Pancreas (tissue), 10 donors: Measurements from ENCODE around the gene SNX6. TPM values are rescaled to one million over a fixed set of nuclear protein-coding genes. Genes with fewer than 3 reads are reported as not detected.

Experiments
- ATAC-seq, 4 donors: fragments of 200-7000 bp; cut with Tn5 transposase; one replicate each; pipeline versions ENCODE4 v1.8.0 to v1.9.1; 2020; ENCODE audit warnings: mild to moderate bottlenecking in 4 of 4, moderate library complexity in 4 of 4
- DNase-seq, 6 donors: peaks; one replicate each; pipeline ENCODE4 v3.0.0-alpha.2; 2020
- FAIRE-seq: peaks from 2 replicates; lab custom pipeline; 2012; peaks lifted over from hg19 to GRCh38; lab: Jason Lieb, UNC
- H3K27ac ChIP-seq, 4 donors: fragments of 200-600 bp; sonication (generic); 1 replicate in 3 of 4; 2 replicates in 1 of 4; pipeline versions ENCODE4 v1.5.0 to v1.8.0; 2020
- H3K27me3 ChIP-seq, 4 donors: fragments of 200-600 bp; one replicate each; pipeline ENCODE4 v1.8.0; 2021
- H3K36me3 ChIP-seq, 3 donors: fragments of 200-600 bp; sonication (generic) in 1 of 3; one replicate each; pipeline versions ENCODE4 v1.5.0 to v1.8.0; 2020 to 2021
- H3K4me1 ChIP-seq, 3 donors: fragments of 200-600 bp; one replicate each; pipeline ENCODE4 v1.8.0; 2021
- H3K4me3 ChIP-seq, 4 donors: fragments of 200-600 bp; sonication (generic) in 2 of 4; one replicate each; pipeline versions ENCODE4 v1.5.0 to v1.8.0; 2020 to 2021
- H3K9me3 ChIP-seq, 4 donors: fragments of 200-600 bp; one replicate each; pipeline ENCODE4 v1.8.0; 2021
- WGBS, 2 donors: extraction: QIAGEN DNeasy Blood & Tissue Kit; methylation state at CpG; one replicate each; pipeline ENCODE4 v1.1.7; 2013; 5-methylcytosine and 5-hydroxymethylcytosine counted together
- intact Hi-C, 3 donors: fragments of 100-400 bp; cut with DNase I; formaldehyde crosslinking; loops; one replicate each; pipeline versions ENCODE4 v1.11.1 to v1.14.2; 2022
- polyA plus RNA-seq, 2 donors: library from polyadenylated mRNA; stranded (reverse); fragments of 200-250 nt; gene quantifications; one replicate each; pipeline ENCODE4 v1.2.3, GENCODE V29; 2013
- total RNA-seq, 6 donors: library from RNA; stranded (reverse); fragmentation: NEBNext Ultra II Directional in 4 of 6; extraction: Animal tissue kit (Norgen Biotek cat#: 25700) in 4 of 6; gene quantifications; one replicate each; pipeline versions ENCODE4 v1.2.1 to v1.2.4, GENCODE V29; 2021 to 2023
- TF ChIP-seq, protein P1 (sequence below), 4 donors: fragments of 200-600 bp; sonication (generic) in 3 of 4; IDR thresholded peaks; one replicate each; pipeline versions ENCODE4 v1.5.0 to v1.8.0; 2021; ENCODE audit warnings: antibody characterized with exemption in 4 of 4
- donor health status: healthy with polysubstance abuse.
- donor health status: DM: no; HTN: no; CAD: no; lungs with moderate emphysema.
- donor health status: DM: no; HTN: no; CAD: no.
- donor health status: control.
- donor health status: control.
- donor health status: Bipolar disorder and iron deficiency.
- donor health status: DM: yes; HTN: yes; CAD: no.
- donor health status: DM: no; HTN: no; CAD: no.
- donor health status: DM: no; HTN: no; CAD: no.
- donor health status: DM: yes; HTN: yes; CAD: no.

The SNX6 gene
- total and polyA plus RNA-seq, 8 donors: 10.2 to 35.8 (median 17.5) TPM

GRCh38 chr14:34582117-34582680, 47.7 kb downstream of the SNX6 start:
- H3K9me3 ChIP-seq: no peaks in the 10 kb centered on the region
- TF ChIP-seq, protein P1, sequence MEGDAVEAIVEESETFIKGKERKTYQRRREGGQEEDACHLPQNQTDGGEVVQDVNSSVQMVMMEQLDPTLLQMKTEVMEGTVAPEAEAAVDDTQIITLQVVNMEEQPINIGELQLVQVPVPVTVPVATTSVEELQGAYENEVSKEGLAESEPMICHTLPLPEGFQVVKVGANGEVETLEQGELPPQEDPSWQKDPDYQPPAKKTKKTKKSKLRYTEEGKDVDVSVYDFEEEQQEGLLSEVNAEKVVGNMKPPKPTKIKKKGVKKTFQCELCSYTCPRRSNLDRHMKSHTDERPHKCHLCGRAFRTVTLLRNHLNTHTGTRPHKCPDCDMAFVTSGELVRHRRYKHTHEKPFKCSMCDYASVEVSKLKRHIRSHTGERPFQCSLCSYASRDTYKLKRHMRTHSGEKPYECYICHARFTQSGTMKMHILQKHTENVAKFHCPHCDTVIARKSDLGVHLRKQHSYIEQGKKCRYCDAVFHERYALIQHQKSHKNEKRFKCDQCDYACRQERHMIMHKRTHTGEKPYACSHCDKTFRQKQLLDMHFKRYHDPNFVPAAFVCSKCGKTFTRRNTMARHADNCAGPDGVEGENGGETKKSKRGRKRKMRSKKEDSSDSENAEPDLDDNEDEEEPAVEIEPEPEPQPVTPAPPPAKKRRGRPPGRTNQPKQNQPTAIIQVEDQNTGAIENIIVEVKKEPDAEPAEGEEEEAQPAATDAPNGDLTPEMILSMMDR (IDR thresholded peaks at IDR 0.05): no peak
- FAIRE-seq: no peak
- peaks cover 2 to 23% (median 10%) of the 10 kb centered on the region in 3 donors for H3K36me3 ChIP-seq
- H3K4me3 ChIP-seq: no peak overlapping the region
- no peaks in the 10 kb centered on the region for H3K4me1 ChIP-seq
- intact Hi-C loops: no loop called here
- no peak for ATAC-seq
- no peaks in the 10 kb centered on the region for H3K27me3 ChIP-seq
- peak in 1 of 6 donors; percentile 21 for DNase-seq
- 98% methylated on average over 9 of the region's 11 CpGs for WGBS, 2 donors
- H3K27ac ChIP-seq: no peak overlapping the region

DNA sequence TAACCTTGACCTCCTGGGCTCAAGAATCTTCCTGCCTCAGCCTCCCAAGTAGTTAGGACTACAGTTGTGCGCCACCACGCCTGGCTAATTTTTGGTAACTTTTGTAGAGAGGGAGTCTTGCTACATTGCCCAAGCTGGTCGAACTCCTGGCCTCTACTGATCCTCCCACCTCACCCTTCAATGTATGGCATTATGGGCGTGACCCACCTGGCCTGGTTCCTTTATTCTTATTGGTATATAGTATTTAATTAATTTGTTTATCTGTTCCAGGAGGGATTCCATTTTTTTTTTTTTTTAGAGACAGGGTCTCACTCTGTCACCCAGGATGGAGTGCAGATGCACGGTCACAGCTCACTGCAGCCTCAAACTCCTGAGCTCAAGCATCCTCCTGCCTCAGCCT, 49.6 kb downstream of the SNX6 start:
- intact Hi-C loops: no loop called here
- TF ChIP-seq, protein P1 (IDR thresholded peaks at IDR 0.05): no peak
- Histone ChIP-seq H3K27ac (no peak overlapping the region), H3K4me3 (no peak overlapping the region), H3K36me3 (peaks cover 0 to 17% (median 8%) of the 10 kb centered on the region in 3 donors), H3K4me1 (no peaks in the 10 kb centered on the region), H3K9me3 (no peaks in the 10 kb centered on the region), H3K27me3 (no peaks in the 10 kb centered on the region)
- DNase-seq (peak in 1 of 6 donors; percentile 11), FAIRE-seq (no peak), ATAC-seq (no peak)
- 97 to 98% methylated on average over 5 of the region's 5 CpGs for WGBS, 2 donors

GRCh38 chr14:34571771-34572170, 58.2 kb downstream of the SNX6 start:
- intact Hi-C loops: no loop called here
- no peak for FAIRE-seq
- H3K4me3 ChIP-seq: no peak overlapping the region
- H3K9me3 ChIP-seq: no peaks in the 10 kb centered on the region
- ATAC-seq: no peak
- H3K27ac ChIP-seq: no peak overlapping the region
- WGBS, 2 donors: 94 to 97% methylated on average over 3 of the region's 3 CpGs
- no peaks in the 10 kb centered on the region for H3K27me3 ChIP-seq
- no peak for DNase-seq
- H3K4me1 ChIP-seq: no peaks in the 10 kb centered on the region
- TF ChIP-seq, protein P1 (IDR thresholded peaks at IDR 0.05): no peak
- peaks cover 0 to 22% (median 0%) of the 10 kb centered on the region in 3 donors for H3K36me3 ChIP-seq

GRCh38 chr14:34569750-34570149, 60.2 kb downstream of the SNX6 start:
- 98 to 99% methylated on average over 4 of the region's 4 CpGs for WGBS, 2 donors
- TF ChIP-seq, protein P1 (IDR thresholded peaks at IDR 0.05): no peak
- H3K27me3 ChIP-seq: no peaks in the 10 kb centered on the region

DNA sequence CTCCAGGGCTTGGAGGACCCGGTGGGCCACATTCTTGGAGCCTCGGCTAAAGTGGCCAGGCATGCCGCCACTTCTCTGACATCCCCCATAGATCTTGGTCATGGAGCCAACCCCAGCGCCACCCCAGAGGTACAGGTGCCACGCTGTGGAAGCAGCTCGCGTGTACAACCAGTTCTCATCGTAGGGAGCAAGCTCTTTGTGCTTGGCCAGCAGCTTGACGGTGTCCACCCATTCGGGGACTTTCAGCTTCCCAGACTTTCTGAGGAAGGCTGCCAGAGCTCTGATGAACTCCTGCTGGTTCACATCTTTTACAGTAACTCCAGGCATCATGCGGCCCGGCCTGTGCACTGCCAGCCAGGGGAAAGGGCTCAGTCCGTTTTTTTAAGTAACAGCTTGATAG, 61.1 kb downstream of the SNX6 start:
- no peaks in the 10 kb centered on the region for H3K27me3 ChIP-seq
- FAIRE-seq (no peak), ATAC-seq (peak in 1 of 4 donors; percentile 60), DNase-seq (peak in 2 of 6 donors; percentile 17 to 37)
- no peaks in the 10 kb centered on the region for H3K4me1 ChIP-seq
- H3K27ac ChIP-seq: no peak overlapping the region
- peaks cover 0 to 24% (median 0%) of the 10 kb centered on the region in 3 donors for H3K36me3 ChIP-seq
- H3K9me3 ChIP-seq: no peaks in the 10 kb centered on the region
- TF ChIP-seq, protein P1 (IDR thresholded peaks at IDR 0.05): no peak
- intact Hi-C loops: no loop called here
- H3K4me3 ChIP-seq: no peak overlapping the region
- WGBS, 2 donors: 92 to 95% methylated on average over 13 of the region's 13 CpGs

More at GRCh38 chr14:34569750-34570149, 60.2 kb downstream of the SNX6 start:
- ATAC-seq (no peak), FAIRE-seq (no peak), DNase-seq (no peak)
- no peaks in the 10 kb centered on the region for H3K4me1 ChIP-seq
- intact Hi-C loops: no loop called here
- H3K4me3 ChIP-seq: no peak overlapping the region
- no peaks in the 10 kb centered on the region for H3K9me3 ChIP-seq
- no peak overlapping the region for H3K27ac ChIP-seq
- peaks cover 0 to 24% (median 0%) of the 10 kb centered on the region in 3 donors for H3K36me3 ChIP-seq
